GM21515 (cell line): ENCODE results near the gene EIF2B5.
"Not testable (repeated sequence)": the region's sequence is repeated elsewhere in the genome, so short reads cannot be mapped to it uniquely, and the experiment has no call there.

Source experiments
- ATAC-seq: cut with Tn5 transposase; IDR thresholded peaks from one replicate; pipeline ENCODE4 v1.9.1; 2021; ENCODE audit not compliant: unreplicated experiment

The EIF2B5 gene

DNA sequence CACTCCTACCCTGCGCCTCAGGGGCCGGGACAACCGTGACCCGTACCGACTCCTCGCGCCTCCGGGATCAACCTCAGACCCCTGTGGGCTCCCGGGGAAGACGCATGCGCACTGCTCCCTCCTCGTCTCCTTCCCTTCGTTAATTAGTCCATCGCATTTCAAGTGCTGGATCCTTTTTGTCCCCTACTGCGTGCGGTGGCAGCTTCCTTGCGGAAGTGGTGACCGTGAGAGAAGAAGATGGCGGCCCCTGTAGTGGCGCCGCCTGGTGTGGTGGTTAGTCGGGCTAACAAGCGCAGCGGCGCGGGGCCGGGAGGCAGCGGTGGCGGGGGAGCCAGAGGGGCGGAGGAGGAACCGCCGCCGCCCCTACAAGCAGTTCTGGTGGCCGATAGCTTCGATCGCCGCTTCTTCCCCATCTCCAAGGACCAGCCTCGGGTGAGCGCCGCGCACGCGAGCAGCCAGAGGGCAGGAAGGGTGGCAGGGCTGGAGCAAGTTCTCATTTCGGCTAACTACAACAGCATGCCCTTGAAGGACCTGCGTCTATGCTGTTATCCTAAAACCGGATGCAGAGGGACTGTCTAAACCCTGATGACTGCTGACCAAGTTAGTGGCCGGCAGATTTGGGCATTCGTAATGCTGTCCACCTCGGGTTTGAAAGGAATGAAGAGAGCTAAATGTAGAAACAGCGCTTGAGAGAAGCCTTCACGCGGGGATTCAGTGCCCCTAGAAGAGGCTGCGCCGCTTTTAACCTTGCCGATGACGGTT lies at the start of gene EIF2B5:
TSS of gene EIF2B5 (plus strand) at position 210 of the 762 bp plus-strand sequence. CDS start at position 238, 28 bp downstream.
- peak; percentile 85 for ATAC-seq

DNA sequence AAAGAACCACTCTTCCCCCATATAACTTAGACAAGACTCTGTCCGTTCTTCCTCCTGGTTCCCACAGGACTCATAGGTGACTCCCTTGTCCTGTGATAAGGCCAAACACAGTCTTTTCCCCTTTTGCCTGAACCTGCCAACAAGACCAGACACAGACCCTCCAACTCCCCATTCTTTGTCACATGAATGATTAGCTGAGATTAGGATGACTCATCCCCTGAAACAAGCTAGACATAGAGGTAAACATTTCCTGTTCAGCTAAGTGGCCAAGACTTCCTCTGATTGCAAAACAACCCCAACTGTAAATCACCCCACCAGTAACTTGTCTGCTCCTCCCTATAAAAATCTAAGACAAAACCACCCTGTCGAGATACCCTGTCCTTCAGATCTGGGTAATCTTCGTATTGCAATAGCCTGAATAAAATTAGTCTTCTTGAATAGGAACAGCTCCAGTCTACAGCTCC lies 49.7 kb upstream of the EIF2B5 start:
- ATAC-seq: no peak

DNA sequence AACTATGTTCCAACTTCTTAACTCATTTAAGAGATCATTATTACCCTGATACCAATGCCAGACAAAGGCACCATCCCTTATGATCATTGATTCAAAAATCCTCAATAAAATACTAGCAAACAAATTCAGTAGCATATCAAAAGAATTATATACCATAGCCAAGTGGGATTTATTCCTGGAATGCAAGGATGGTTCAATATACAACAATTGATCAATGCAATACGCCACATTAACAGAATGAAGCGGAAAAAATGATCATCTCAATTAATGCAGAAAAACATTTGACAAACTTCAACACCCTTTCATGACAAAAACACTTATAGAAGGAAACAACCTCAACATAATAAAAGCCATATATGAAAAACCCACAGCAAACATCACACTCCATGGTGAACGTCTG lies 43.0 kb upstream of the EIF2B5 start:
- no peak for ATAC-seq

DNA sequence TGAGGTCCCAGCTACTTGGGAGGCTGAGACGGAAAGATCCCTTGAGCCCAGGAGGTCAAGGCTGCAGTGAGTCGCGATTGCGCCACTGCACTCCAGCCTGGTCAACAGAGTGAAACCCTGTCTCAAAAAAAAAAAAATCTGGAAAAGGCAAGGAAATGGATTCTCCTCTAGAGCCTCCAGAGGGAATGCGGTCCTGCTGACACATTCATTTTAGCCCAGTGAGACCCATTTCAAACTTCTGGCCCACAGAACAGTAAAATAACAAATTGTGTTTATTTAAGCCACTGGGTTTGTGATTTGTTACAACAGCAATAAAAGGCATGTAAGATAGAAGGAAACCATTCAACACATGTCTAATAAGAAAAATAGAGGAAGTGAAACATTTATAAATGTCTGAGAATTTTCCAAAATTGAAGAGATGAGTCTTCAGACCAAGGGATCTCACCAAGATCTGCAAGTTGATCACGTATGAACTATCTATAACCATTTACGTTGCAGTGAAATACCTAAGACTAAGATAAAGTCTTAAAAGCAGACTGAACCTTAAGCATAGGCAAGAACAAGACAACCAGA lies 38.3 kb upstream of the EIF2B5 start, which contains the start of gene HTR3E:
TSS of gene HTR3E (plus strand) at position 254 of the 573 bp plus-strand sequence. CDS start 466 bp downstream, outside the sequence.
- no peak for ATAC-seq

DNA sequence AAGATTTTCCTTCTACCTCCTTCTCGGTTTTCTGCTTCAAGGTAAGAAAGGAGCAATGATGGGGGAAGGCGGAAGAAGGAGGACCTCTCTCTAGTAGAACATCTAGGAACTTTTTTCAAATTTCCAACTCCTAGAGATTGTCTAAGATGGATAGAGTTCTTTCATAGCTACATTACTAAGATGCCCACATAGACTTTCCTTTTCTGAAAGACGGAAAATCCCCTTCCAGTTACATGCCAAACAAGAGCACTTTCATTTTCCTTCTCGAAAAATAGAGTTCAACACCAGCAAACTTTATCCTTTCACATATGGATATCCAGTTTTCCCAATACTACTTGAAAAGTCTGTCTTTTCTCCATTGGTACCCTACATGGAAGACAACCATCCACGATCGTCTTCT lies 37.6 kb upstream of the EIF2B5 start:
- no peak for ATAC-seq

DNA sequence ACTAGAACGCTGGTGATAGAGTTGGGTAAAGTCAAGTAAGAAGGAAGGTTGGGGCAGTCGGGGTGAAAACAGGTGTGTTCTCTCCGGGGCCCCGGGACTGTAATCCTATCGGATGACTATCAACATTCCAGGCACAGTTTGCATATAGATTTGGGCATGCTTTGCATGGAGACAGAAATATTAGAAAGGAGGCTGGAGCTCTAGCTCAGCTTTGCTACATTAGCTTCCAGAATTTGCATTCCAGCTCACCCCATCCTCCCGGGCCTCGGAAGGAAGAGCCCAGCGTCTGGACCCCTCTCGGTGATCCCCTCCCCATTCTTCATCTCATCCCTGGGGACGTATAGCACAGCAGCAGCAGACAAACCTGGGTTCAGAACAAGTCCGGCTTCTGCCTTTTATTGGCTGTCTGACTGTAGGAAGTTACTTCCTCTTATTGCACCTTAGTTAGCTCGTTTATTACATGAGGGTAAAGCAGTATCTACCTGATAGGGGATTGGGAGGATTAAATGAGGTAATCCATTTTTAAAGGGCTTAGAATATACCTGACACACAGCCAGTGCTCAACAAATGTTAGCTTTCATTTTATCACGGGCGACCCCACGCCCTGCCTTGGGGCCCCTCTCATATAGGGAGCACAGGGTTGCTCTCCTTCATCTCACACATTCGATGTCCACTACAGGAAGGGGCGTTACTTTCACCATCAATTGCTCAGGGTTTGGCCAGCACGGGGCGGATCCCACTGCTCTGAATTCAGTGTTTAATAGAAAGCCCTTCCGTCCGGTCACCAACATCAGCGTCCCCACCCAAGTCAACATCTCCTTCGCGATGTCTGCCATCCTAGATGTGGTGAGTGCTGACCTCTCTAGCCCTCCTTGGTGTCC lies 35.1 kb upstream of the EIF2B5 start:
- ATAC-seq: no peak

DNA sequence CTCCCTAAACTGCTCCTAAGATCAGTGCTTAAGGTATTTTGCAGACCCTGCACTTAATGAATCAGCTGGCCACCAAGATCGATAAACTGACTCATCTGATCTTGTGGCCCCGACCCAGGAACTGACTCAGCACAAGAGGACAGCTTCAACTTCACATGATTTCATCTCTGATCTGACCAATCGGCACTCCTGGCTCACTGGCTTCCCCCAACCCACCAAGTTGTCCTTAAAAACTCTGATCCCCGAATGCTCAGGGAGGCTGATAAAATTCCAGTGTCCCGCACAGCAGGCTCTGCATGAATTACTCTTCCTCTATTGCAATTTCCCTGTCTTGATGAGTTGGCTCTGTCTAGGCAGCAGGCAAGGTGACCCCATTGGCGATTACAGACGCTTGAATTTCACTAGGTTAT lies 24.8 kb upstream of the EIF2B5 start:
- no peak for ATAC-seq

DNA sequence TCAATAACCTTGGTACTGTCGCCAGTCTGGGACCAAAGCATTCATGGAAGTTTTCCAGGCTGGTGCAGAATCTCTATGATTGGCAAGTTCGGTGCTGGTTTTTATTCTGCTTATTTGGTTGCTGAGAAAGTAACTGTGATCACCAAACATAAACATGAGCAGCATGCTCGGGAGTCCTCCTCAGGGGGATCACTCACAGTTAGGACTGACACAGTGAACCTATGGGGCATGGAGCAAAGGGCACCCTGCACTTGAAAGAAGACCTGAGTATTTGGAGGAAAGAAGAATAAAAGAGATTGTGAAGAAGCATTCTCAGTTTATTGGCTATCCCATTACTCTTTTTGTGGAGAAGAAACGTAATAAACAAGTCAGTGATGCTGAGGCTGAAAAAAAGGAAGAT lies 19.1 kb upstream of the EIF2B5 start:
- ATAC-seq: no peak

DNA sequence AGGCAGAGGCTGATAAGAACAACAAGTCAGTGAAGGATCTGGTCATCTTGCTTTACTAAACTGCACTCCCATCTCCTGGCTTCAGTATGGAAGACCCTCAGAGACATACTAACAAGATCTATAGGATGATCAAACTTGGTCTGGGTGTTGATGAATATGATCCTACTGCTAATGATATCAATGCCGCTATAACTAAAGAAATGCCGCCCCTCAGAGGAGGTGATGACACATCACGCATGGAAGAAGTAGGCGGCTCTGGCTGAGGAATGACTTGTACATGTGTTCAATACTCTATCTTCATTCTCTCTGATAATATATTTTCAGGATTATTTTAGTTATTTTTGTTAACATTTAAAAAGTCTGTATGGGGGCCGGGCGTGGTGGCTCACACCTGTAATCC lies 17.5 kb upstream of the EIF2B5 start:
- ATAC-seq: no peak

DNA sequence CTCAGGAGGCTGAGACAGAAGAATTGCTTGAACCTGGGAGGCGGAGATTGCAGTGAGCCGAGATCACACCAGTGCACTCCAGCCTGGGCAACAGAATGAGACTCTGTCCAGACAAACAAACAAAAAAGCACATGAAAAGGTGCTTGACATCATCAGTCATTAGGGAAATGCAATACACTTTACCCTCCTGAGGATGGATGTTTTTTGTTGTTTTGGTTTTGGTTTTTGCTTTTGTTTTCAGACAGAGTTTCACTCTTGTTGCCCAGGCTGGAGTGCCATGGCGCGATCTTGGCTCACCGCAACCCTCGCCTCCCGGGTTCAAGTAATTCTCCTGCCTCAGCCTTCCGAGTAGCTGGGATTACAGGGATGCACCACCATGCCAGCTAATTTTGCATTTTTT lies 14.1 kb upstream of the EIF2B5 start:
- not testable (repeated sequence) for ATAC-seq

DNA sequence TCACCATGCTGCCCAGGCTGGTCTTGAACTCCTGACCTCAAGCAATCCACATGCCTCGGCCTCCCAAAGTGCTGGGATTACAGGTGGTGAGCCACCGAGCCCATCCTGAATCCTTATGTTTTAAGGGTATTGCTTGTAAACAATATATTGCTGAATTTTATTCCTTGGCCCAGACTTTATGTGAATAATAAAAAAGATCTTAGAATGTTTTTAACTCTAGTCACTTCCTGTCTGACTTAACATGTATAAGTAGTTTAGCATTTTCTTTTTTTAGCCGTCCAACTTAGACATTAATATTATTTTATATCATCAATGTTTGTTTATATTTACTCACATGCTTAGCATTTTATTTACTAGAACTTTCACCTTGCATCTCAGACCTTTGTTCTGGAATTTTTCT lies 9.2 kb upstream of the EIF2B5 start:
- no peak for ATAC-seq

DNA sequence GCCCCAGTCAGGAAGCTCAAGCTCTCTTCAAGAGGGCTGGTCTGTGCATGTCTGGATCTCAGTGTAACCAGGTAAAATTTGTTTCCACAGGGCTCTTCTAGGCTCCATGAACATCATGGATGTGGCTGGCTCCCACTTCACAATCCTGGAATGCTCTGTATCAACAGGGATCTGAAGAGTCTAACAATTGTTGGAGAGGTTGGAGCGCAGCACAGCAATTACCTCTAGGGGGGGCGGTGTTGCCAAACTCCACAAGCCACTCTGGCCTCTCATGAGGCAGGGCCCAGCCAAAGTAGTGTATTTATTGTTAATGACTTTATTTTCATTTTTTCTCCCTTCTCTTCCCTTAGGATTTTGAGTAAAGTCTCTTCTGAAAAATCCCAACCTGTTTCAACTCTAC lies 6.1 kb upstream of the EIF2B5 start:
- ATAC-seq: no peak

DNA sequence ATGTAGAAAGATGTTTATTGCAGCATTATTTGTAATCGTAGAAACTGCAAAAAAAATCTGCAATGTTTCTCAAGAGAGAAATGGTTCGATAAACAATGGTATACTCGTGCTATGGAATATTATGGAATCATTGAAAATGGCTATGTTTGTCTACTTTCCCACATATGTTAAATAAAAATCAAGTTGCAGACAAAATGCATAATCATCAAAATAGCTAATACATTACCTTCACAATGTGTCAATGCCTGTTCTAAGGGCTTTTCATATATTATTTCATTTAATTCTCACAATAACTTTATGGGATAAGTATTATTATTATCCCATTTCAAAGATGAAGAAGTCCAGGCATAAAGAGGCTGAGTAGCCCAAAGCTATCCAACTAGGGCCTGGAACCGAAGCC lies 2.2 kb upstream of the EIF2B5 start:
- ATAC-seq: no peak

DNA sequence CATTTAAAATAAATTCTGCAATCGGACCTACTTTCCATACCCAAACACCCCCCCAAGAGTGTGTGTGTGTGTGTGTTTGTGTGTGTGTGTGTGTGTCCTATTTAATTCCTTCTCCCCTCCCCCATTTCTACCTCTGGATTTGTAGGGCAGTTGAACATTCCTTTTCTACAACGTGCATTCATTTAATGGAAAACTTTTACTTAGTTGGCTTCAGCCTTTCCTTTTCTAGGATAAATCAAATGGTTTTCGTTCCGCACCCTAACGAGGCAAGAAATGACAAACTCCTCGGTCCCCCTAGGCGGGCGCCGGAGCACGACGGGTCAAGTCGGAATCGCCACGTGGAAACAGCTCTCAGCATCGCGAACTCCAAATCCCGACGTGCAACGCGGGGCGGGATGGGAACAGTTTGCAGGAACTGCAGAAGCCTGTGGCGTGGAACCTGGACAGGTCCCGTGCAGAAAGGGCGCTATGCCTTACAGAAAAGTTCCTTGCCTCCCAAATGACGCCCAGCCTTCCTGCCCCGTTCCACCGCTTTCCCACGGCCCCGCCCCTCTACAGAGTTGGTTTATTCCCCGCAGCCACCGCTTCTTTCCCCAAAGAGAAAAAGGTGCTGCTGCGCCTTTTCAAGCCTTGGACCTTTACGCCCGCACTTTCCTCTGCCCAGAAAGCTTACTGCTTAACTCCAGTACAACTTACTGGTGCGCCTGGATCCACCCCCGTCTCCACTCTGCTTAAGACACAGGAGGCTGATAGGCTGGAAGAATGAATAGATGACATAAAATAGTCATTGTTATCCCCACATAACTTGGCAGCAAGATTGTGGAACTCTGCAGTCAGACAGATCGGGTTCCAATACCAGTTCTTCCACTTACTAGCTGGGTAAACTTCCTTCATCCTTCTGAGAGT lies 1.1 kb upstream of the EIF2B5 start:
- ATAC-seq: peak; percentile 41

DNA sequence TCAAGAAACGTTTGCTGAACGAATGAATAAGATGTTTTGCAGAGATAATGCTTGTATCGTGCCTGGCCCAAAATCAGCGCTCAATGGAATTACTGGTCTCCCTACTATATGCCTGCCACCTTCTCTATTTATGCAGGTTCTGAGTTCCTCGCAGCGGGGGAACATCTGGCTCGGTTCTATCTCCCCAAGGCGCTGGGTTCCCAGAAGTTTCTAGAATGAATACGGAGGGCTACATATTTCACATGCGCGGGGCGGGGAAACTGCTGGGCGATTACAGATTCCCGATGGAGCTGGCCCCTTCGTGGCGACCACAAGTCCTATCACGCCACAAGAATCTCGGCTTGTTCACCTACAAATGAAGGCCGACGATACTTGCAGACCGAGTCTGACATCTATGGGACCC lies 411 bp upstream of the EIF2B5 start:
- ATAC-seq: peak; percentile 2

DNA sequence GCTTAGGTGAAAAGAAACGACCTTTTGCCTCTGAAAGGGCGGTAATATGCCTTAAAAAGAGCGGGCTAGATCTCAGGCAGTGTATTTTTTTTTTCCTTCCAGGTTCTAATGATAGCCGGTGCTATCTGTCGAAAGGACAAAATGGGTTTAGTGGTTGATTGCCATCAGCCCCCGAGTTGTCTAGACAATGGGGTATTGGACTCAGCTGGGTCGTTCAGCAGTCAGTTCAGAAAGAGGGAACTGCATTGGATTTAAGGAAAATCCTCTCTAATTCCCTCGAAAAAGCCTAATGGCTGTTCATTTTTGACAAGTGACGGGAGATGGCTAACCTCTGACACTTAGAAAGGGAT lies 728 bp downstream of the EIF2B5 start:
- ATAC-seq: no peak

DNA sequence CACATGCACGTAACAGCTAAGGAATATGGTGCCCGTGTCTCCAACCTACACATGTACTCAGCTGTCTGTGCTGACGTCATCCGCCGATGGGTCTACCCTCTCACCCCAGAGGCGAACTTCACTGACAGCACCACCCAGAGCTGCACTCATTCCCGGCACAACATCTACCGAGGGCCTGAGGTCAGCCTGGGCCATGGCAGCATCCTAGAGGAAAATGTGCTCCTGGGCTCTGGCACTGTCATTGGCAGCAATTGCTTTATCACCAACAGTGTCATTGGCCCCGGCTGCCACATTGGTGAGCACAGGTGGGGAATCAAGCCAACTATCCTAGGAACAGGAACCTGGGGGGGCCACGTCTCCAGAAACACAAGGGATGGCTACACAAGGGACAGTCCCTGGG lies 5.3 kb downstream of the EIF2B5 start:
- no peak for ATAC-seq

DNA sequence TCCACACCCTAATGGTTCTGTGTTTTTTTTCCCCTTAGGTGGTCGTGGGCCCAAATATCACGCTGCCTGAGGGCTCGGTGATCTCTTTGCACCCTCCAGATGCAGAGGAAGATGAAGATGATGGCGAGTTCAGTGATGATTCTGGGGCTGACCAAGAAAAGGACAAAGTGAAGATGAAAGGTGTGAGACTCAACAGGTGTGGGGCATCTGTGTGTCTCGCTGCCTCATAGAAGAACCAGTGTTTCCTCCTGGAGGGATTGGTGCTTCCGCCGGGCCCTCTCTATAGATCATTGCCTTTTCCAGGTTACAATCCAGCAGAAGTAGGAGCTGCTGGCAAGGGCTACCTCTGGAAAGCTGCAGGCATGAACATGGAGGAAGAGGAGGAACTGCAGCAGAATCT lies 7.0 kb downstream of the EIF2B5 start:
- ATAC-seq: no peak

DNA sequence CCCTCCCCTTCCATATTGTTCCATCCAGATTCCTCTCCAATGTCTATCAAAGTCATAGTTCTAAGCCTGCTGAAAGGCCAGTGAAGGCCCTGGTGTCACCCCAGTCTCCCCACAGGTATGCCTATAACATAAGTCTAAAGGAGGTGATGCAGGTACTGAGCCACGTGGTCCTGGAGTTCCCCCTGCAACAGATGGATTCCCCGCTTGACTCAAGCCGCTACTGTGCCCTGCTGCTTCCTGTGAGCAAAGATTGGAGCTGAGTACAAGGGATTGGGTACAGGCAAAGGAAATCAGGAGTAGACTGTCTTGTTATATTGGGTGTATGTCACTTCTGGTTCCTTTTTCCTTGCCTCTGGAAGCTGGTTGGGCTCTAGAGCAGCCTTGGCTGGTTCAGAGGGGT lies 8.2 kb downstream of the EIF2B5 start:
- ATAC-seq: no peak

DNA sequence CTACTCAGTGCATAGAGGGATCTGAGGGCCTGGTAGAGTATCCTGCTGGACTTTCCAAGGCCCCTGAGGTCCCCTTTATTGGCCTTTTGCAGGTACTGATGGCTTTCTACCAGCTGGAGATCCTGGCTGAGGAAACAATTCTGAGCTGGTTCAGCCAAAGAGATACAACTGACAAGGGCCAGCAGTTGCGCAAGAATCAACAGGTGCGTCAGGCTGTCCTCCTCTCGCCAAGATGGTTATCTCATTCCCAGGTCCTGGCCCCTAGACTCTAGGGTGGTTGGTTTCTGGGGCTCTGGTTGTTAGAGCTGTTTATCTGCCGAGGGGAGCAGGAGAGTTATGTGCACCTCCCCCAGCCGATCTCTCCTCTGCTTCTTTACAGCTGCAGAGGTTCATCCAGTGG lies 9.3 kb downstream of the EIF2B5 start:
- ATAC-seq: no peak

DNA sequence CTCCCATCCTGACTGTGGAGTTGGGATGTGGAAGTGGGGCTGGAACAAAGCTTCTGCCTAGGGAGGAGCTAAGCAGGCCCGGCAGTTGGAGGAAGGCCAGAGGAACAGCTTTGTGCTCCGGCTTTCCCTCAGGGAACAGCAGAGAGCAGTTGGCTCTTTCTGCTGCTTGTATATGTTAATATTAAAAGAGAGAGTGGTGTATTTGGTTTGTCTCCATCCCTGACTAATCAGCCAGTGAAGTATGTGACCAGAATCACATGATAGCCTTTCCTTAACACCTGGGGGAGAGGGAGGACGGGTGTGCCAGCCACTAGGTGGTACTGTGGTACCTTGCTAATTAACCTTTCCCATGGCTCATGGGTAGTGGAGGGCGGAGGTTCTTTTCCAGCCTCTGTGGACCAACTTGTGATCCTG lies 10.0 kb downstream of the EIF2B5 start:
- ATAC-seq: no peak
